GM19468 (cell line): ENCODE measurements around the gene HYOU1.
"Not testable (repeated sequence)": the region's sequence is repeated elsewhere in the genome, so short reads cannot be mapped to it uniquely, and the experiment has no call there.

Source experiments
- ATAC-seq: cut with Tn5 transposase; IDR thresholded peaks from one replicate; pipeline ENCODE4 v1.9.1; 2021; ENCODE audit warnings: mild to moderate bottlenecking, moderate library complexity, moderate number of reproducible peaks; ENCODE audit not compliant: unreplicated experiment; ENCODE audit errors: extremely low read depth

Gene HYOU1

DNA sequence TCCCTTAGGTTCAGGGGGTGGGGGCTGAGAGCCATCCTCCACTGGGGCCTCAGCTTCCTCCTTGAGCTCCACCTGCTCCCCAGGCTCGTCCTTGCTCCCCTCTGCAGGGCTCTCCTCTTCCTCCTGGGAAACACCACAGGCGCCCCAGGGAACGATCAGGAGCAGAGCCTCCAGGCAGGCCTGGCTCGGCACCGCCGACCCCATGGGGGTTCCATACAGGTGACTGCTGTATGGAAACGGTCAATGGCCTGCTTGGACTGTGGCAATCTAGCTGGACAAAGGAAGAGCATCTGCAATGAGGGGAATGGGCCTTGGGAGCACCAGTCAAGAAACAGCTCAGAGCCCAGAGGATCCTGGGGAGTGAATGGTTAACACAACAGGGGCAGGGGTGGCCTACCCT is 7.9 kb downstream of the HYOU1 start:
- ATAC-seq = no peak

DNA sequence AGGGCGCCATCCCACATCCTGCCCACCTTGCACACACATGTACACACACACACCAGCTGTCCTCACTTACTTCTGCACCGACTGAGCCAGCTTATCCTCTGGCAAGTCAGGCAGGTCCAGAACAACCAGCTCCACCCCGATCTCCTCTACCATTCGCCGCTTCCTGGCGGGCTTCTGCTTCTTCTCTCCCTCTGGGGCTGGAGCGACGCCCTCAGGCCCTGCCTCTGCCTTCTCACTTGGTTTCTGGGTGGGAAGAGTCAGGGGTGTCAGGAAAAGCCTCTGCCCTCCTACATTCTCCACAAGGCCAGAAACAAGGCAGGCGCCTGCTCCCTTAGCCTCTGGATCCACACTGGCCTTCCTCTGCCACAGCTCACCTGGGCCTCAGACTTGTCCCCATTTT is 8.4 kb downstream of the HYOU1 start:
- ATAC-seq = no peak

DNA sequence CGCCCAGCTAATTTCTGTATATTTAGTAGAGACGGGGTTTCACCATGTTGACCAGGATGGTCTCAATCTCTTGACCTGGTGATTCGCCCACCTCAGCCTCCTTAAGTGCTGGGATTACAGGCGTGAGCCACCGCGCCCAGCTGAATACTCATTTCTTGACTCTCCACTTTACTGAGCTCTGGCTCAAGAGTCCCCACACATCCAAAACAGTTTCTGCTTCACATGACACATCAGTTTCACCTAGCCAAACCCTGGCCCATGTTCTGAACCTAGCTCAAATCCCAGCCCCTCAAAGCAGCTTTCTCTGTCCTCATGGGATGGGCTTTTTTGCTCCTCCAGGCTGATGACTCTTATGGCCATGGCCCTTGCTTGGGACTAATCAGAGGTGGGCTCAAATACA is 9.8 kb downstream of the HYOU1 start:
- ATAC-seq = no peak

DNA sequence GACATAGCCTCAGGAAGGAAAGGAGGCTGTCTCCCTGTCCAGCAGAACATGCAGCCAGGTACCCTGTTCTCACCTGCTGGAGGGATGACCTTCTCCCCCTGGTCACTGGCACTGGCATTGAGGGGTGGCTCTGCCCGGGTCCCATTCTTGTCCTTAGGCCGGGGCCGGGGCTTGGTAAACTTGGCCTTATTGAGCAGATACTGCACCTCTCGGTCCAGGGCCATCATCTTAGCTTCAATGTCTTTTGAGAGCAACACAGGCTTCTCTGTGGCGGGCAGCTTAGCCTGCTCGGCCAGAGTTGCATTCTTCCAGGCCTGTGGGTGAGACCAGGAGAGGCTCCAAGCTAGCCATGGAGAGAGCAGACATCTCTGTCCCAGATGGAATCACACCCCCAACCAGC is 10.5 kb downstream of the HYOU1 start:
- no peak for ATAC-seq

DNA sequence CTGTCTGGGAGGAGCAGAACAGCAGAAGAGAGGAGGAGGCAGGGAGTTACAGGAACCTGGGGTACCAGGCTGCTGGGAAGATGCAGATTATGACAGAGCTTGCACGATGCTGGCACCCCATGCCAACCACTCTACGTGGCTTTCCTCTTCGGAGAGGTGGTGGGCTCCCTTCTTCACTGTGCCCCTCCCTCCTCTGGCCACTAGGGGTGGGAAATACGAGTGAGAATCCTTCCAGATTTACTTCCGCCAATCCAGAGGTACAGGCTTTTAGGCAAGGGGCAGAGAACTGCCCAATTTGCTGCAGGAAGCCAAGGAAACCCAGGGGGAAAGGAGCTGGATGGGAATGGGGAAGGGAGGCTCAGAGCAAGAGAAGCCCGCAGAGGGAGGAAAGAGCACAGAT is 12.3 kb downstream of the HYOU1 start:
- no peak for ATAC-seq

DNA sequence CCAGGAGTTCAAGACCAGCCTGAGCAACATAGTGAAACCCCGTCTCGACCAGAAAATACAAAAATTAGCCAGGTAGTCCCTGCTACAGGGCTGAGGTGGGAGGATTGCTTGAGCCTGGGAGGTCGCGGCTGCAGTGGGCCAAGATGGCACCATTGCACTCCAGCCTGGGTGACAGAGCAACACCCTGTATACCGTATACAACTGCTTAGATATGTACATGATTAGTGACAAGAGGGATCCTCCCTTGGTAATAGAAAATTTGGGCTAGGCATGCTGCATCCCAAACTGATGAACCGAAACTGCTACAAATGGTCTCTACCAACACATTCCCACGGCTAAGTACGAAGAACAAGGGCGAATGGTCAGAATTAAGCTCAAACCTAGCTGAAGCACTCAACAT is 14.1 kb downstream of the HYOU1 start:
- ATAC-seq = no peak

DNA sequence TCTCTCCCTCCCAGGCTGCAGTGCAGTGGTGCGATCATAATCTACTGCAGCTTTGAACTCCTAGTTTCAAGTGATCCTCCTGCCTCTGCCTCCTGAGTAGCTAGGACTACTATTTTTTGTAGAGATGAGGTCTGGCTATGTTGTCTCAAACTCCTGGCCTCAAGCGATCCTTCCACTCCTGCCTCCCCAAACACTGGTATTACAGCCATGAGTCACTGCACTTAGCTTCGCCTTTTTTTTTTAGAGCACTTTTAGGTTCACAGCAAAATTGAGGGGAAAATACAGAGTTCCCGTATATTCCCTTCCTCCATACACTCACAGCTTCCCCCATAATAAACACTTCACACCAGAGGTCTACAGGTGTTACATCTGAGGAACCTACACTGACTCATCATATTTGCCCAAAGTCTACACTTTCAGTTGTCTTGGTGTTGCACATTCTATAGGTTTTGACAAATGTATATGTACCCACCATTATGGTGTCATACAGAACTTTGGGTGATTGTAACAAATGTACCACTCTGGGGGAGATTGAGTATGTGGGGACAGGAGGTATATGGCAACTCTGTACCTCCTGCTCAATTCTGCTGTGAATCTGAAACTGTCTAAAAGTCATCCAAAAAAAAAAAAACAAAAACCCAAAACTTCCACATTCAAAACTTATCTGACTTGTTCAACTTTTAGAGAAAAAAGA is 15.0 kb downstream of the HYOU1 start:
- ATAC-seq = no peak

DNA sequence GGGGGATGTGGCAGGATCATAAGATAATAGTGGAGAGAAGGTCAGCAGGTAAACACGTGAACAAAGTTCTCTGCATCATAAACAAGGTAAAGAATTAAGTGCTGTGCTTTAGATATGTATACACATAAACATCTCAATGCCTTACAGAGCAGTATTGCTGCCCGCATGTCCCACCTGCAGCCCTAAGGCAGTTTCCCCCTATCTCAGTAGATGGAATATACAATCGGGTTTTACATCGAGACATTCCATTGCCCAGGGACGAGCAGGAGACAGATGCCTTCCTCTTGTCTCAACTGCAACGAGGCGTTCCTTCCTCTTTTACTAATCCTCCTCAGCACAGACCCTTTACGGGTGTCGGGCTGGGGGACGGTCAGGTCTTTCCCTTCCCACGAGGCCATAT is 17.5 kb downstream of the HYOU1 start:
- ATAC-seq = not testable (repeated sequence)

DNA sequence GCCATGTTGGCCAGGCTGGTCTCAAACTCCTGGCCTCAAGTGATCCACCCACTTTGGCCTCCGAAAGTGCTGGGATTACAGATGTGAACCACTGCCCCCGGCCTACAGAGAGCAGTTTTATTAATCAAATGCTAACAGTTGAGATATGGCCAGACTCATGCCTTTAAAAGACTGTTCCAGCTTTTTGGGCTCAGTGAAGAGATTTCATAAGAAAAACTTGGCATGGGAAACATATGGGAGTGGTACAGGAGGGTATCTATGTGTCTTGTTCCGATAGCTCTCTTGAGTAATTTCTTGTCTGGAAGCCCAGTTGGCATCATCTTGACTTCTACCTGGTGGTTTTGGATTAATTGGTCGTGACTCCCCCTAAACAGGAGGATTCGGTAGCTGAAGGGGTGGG is 18.1 kb downstream of the HYOU1 start:
- ATAC-seq = no peak

DNA sequence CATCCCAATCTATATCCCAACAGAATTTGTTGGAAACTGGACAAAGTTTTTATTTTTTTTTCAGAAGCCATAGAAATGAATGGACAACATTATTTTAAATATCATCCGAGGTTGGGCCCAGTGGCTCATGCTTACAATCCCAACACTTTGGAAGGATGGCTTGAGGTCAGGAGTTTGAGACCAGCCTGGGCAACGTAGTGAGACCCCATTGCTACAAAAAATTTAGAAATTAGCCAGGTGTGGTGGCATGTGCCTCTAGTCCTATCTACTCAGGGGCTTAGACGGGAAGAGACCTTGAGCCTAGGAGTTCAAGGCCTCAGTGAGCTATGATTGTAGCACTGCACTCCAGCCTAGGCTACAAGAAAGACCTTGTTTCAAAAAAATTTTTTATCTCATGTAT is 22.2 kb downstream of the HYOU1 start:
- no peak for ATAC-seq

DNA sequence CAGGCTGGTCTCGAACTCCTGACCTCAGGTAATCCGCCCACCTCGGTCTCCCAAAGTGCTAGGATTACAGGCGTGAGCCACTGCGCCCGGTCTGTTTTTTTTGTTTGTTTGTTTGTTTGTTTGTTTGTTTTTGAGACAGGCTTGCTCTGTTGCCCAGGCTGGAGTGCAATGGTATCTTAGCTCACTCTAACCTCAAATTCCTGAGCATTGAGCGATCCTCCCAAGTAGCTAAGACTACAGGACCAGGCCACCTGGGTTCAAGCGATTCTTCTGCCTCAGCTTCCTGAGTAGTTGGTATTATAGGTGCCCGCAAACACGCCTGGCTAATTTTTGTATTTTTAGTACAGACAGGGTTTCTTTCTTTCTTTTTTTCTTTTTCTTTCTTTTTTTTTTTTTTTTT is 23.6 kb downstream of the HYOU1 start:
- not testable (repeated sequence) for ATAC-seq

DNA sequence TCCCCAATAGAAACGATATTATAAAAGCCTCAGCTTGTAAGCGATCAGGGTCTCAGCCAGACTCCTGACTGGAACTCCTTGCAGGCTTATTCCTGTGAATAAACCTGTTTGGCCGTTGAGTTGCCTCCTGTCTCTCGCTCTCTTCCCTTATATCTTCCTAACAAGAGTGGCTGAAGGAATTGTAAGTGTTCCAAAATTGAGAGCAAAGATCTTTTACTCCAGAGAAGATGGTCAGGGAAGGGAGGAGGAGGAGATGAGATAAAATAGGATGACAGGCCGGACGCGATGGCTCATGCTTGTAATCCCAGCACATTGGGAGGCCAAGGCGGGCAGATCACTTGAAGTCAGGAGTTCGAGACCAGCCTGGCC is 25.1 kb downstream of the HYOU1 start:
- ATAC-seq = no peak

DNA sequence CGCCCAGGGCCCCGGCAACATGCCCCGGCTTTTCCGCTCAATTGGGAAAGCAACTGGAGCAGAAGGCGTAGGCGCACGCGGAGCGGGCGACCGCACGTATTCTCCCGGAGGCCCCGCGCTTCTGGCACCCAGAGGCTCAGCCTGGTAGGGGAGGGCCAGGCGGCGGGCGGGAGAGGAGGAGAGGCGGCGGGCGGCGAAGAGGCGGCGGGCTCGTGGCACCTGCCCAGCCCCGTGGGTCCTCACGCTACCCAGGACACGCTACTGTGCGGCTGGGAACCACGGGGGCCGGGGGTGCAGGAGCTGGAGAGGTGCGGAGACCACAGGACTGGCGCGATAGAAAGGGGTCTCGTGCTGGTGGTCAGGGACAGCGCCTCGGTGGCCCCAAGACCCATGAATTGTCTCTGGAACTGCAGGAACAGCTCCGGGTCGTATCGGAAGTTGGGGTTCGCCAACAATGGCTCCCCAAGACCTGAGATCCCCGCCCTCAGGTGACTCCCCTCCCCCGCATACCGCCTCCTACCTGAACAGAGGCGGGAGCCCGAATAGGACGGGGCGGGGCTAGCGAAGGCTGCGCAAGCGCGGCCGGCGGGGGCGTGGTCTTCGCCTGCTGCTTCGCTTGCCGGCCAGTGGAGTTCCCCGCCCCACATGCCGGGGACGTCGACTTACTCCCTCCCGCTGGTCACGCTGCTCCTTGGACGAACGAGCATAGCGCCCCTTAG is 26.5 kb downstream of the HYOU1 start, which contains the start of gene SLC37A4:
SLC37A4 (minus strand) TSS at position 549 of the 719 bp plus-strand sequence.
- peak; percentile 96 for ATAC-seq

DNA sequence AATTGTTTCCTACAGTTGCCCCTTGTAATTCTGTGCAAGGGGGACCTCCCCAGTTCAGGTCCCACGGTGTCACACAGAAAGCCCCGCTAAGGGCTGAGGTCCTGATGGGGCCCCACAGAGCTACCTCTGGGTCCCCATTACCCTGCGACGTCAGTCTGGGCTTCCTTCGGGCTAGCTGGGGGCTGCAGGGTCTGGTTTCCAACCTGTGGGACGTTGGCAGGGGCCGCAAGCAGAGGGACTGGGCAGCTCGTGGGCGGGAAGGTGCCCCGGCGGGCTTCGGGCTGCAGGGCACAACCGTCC is 27.0 kb downstream of the HYOU1 start:
- no peak for ATAC-seq

DNA sequence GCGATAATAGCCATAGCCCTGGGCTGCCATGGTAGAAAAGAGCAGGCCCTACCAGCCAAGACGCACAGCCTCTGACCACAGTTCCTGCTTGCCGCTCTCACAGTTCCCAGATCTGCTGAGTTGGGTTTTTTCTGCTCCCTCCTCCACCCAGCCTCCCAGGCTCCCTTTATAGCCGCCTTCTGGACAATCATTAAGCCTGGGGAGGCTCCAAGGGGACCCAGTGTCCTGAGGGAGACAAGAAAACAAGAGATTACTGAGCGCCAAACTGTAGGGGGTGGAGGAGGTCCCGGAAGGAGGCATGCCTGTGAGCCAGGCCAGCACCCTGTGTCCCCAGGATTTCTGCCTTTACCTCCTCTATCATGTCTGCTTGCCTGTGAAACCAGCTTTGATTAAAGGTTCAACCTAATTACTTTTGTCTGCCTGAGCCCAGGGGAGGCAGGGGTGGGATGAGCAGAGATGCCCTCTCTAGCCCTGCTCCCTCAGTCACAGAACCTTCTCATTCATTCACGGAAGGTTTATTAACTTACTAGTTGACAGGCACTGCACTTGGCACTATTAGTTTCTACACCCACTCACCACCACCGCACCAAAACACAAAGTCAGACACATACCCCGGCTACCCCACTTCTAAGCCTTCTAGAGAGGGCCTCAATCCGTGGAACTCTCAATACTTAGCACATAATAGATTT is 27.5 kb downstream of the HYOU1 start:
- no peak for ATAC-seq

DNA sequence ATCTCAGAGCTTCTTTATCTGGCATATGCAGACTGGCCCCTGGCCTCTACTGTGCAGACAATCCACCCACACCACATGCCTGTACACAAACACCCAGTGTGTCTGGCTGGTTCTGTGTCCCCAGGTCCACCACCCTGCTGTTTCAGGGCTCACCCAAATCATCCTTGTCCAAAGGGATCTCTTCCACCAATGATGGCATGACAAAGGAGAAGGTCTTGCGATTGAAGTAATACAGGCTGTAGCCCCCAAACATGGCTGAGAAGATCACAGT is 28.0 kb downstream of the HYOU1 start:
- no peak for ATAC-seq

DNA sequence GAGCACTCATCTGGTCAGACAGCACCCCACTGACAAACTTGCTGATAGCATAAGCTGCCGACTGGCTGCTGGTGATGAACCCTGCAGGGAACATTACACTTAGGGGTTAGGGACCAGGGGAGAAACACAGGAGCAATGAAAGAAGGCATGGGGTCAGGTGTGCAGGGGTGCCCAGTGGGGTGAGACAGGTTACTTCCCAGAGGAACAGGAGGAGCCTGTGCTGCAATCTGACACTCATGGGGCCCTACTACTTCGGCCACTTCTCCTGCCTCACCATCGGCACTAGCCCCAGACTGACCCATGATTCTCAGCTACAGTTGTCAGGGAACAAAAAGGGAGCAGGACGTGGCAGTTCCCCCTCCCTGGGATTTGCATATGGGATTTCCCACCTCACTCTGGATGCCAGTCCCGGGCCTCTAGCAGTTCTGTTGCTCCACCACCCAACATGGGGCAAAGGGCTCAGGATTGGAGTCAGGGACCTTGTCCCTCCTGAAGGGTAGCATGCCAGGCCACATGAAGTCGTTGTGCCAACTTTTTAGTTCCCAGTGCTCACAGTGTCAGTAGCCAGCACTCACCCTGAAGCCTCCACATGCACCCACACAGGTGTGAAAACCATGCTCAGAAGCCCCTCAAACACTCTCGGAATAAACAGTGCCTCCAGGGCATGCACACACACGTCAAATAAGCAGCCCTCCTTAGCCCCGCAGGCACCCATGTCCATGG is 28.5 kb downstream of the HYOU1 start:
- no peak for ATAC-seq

DNA sequence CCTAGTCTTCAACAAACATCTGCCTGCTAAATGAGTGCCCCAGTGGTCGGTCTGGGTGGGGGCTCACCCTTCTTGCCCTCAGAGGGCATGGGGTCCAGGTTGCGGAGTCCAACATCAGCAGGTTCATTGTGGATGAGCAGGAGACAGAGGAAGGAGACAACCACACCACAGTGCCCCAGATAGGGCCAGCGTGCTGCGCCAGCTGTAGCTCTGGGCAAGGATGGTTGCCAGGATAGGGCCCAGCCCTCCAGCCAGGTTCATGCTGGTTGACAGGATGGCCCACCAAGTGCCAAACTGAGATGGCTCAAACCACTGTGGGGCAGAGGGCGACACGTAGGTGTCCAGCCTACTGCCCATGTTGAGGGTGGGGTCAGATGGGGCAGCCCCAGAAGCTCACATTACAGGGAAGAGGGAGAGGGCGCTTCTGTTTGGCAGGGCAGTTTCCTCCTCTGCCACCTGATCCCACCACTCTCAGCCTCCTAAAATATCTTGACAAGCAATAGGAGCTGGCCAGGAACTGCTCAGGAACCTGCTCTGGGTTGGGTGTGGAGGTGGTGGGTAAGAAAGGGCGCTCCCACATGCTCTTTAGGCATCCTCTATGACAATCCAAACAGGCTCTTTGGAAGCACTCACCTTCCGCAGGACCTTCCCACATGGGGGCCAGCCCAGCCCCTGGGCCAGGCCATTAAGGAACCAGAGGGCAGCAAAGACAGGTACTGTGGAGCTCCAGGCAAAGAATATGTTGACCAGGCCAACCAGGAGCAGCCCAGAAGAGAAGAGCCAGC is 29.3 kb downstream of the HYOU1 start:
- ATAC-seq = no peak

DNA sequence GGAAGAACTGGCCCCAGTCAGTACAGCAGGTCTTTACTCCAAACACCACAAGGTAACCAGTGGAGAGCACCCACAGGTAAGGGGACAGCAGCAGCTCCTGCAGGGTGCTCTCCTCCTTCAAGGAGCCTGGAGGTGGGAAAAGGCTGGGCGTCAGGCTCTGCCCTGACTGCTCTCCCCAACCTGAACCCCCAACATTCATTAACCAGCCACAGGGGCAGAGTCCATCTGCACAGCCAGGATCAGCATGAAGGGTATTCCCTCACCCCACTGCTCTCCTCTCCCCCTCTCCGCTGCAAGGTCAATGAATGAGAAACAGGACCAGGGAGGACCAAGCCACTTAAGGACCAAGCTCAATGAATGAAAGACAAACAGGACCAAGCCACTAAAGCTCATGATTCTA is 30.0 kb downstream of the HYOU1 start:
- ATAC-seq = no peak

DNA sequence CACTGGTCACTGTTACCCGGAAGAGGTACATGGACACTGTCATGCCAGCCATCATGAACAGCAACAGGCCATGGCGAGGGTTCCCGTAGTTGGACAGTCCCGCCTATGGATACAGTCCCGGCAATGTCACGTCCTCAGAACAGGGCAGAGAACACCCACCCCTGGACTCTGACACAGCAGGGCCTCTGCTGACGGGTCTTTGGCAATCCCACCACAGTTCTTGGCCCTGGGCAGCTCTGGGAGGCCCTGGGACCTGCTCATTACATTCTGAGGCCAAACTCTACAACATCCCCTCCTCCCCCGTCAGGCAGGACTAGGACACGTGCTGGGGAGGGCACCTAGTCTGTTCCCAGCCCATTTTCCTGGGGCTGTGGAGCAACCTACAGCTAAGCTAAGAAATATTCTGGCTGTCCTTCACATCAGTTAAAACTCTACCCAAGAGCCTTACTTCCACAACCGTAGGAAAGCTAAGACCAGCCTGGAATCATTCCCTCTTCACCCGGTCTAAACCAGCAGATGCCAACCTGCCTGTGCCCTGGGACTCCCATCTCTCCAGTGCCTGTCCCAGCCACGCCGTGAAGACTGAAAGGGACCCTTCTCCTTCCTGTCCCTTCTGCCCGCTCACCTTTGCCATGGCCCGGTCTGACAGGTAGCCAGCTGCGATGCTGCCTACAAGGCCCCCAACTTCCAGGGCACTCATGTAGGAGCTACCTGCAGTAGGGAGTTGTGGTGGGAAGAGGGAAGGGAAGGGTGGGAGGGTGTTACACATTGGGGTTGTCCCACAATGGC is 30.8 kb downstream of the HYOU1 start:
- no peak for ATAC-seq
